AG04450 (cell line): ENCODE measurements around the gene DNM1. TPM values are rescaled to one million over a fixed set of nuclear protein-coding genes. Genes with fewer than 3 reads are reported as not detected.

Experiments used
- CTCF ChIA-PET: fragments of 300-600, 350-600 bp; formaldehyde crosslinking; extraction: SDS; loops from one replicate; lab custom pipeline; 2022; ENCODE audit warnings: antibody characterized with exemption, inconsistent platforms; lab: Charles Lee
- POLR2A ChIA-PET: fragments of 350-600 bp; formaldehyde crosslinking; extraction: SDS; loops from one replicate; lab custom pipeline; 2021; ENCODE audit warnings: antibody characterized with exemption, inconsistent platforms; lab: Yijun Ruan, JAX
- DNase-seq: peaks from one replicate; pipeline ENCODE4 v3.0.0-alpha.2; 2011; ENCODE audit warnings: low read depth, low spot score
- H3K27ac ChIP-seq: one replicate; pipeline ENCODE4 v1.5.1; 2012; ENCODE audit warnings: low read depth, low read length, control low read depth
- H3K27me3 ChIP-seq: one replicate; pipeline ENCODE4 v1.6.0; 2012; ENCODE audit warnings: low read length; ENCODE audit not compliant: control insufficient read depth, insufficient read depth
- H3K4me3 ChIP-seq: 2 replicates; pipeline ENCODE4 v1.5.1; 2011; ENCODE audit warnings: mild to moderate bottlenecking, low read depth, low read length, control low read depth
- H3K9me3 ChIP-seq: 2 replicates; pipeline ENCODE4 v1.5.1; 2012; ENCODE audit warnings: low read length; ENCODE audit not compliant: control insufficient read depth, insufficient read depth
- polyA plus RNA-seq: library from polyadenylated mRNA; depleted of rRNA; stranded (reverse); fragments of >200 nt; gene quantifications from 2 replicates; pipeline ENCODE4 v1.2.3, GENCODE V29; 2011
- TF ChIP-seq, protein P1 (sequence below): IDR thresholded peaks from 2 replicates; pipeline ENCODE4 v1.5.1; 2011; ENCODE audit warnings: low read depth, low read length, control low read depth, inconsistent platforms

DNM1 gene
- polyA plus RNA-seq, 1 experiment, result 12.0 TPM

DNA sequence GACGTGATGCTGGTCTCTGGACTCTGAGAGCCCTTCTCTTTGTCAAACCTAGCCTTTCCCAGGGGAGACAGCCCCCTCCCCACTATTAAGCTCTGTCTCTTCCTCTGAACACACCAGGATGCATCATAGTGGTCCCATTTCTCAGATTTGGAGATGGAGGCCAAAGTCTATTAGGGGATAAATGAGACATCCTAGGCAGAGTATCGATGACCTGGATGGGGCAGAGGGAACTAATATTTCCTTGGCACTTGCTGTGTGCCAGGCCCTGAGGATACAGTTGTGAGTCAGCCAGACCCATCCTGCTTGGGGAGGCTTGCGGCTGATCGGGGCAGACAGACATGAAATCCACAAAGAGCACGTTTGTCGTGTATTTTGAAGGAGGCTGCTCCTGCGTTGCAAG is 5.2 kb downstream of the DNM1 start:
- H3K4me3 ChIP-seq, result no peak overlapping the region
- no peak for DNase-seq
- no peaks in the 10 kb centered on the region for H3K27me3 ChIP-seq
- no peaks in the 10 kb centered on the region for H3K9me3 ChIP-seq
- POLR2A ChIA-PET, result no interaction called here
- CTCF ChIA-PET, result interaction anchor here (1.4 kb wide), 1 partner anchor 11 kb away, joined by 3 read pairs; no protein-coding TSS in a partner anchor
- H3K27ac ChIP-seq, result no peak overlapping the region
- TF ChIP-seq, protein P1, sequence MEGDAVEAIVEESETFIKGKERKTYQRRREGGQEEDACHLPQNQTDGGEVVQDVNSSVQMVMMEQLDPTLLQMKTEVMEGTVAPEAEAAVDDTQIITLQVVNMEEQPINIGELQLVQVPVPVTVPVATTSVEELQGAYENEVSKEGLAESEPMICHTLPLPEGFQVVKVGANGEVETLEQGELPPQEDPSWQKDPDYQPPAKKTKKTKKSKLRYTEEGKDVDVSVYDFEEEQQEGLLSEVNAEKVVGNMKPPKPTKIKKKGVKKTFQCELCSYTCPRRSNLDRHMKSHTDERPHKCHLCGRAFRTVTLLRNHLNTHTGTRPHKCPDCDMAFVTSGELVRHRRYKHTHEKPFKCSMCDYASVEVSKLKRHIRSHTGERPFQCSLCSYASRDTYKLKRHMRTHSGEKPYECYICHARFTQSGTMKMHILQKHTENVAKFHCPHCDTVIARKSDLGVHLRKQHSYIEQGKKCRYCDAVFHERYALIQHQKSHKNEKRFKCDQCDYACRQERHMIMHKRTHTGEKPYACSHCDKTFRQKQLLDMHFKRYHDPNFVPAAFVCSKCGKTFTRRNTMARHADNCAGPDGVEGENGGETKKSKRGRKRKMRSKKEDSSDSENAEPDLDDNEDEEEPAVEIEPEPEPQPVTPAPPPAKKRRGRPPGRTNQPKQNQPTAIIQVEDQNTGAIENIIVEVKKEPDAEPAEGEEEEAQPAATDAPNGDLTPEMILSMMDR, result no peak

DNA sequence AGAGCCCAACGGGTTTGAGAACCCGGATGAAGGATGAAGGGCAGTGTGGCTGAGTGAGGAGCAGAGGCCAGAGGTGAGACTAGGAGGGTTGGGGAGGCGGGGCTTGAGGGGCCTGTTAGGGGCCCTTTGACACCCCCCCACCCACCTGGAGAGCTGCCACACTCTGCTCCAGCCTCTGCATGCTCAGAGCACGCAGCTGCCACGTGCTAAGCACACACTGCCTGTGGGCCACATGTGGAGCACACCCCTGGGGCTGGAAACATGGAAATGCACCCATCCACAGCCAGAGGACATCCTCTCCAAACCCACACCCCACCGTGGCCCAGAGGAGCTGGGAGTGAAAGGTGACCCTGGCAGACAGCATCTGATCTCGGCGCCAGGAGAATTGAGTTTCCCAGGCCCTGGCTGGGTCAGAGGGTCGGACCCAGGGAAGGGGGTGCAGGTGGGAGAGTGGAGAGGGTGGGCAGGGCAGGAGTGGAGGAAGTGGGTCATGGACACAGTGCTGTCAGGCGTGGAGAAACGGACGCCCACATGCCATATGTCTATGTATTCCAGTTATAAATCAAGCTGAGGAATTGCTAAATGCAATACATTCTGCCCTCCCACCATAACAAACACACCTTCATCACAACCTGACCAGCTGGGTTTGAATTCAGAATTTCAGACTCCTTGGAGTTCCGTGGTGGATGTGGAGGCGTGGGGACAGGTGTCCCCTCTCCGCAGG is 5.9 kb downstream of the DNM1 start:
- Histone ChIP-seq H3K27ac (no peak overlapping the region), H3K4me3 (no peak overlapping the region), H3K27me3 (no peaks in the 10 kb centered on the region), H3K9me3 (no peaks in the 10 kb centered on the region)
- TF ChIP-seq, protein P1, result no peak
- DNase-seq, result no peak
- CTCF ChIA-PET, result interaction anchor here (0.6 to 1.4 kb wide), 2 partner anchors 10 to 12 kb away, joined by 3 read pairs; no protein-coding TSS in a partner anchor
- POLR2A ChIA-PET, result no interaction called here

GRCh38 chr9:128211186-128211980 is 8.2 kb downstream of the DNM1 start:
- POLR2A ChIA-PET, result no interaction called here
- Histone ChIP-seq H3K27ac (no peak overlapping the region), H3K9me3 (no peaks in the 10 kb centered on the region), H3K4me3 (no peak overlapping the region), H3K27me3 (no peaks in the 10 kb centered on the region)
- TF ChIP-seq, protein P1, result no peak
- DNase-seq, result no peak
- CTCF ChIA-PET, result no interaction called here

- no peak overlapping the region for H3K4me3 ChIP-seq
- H3K27ac ChIP-seq, result no peak overlapping the region
- ChIA-PET CTCF (no interaction called here), POLR2A (interaction anchor here (0.8 kb wide), 1 partner anchor 87 kb away, joined by 3 read pairs; no protein-coding TSS in a partner anchor)
- DNase-seq, result no peak
- H3K9me3 ChIP-seq, result no peaks in the 10 kb centered on the region
- TF ChIP-seq, protein P1, result no peak
- H3K27me3 ChIP-seq, result no peaks in the 10 kb centered on the region
Measured at GRCh38 chr9:128211981-128212281, 8.8 kb downstream of the DNM1 start.
